ENCODE measurements around the gene ANKRD13D.

The ANKRD13D gene

DNA sequence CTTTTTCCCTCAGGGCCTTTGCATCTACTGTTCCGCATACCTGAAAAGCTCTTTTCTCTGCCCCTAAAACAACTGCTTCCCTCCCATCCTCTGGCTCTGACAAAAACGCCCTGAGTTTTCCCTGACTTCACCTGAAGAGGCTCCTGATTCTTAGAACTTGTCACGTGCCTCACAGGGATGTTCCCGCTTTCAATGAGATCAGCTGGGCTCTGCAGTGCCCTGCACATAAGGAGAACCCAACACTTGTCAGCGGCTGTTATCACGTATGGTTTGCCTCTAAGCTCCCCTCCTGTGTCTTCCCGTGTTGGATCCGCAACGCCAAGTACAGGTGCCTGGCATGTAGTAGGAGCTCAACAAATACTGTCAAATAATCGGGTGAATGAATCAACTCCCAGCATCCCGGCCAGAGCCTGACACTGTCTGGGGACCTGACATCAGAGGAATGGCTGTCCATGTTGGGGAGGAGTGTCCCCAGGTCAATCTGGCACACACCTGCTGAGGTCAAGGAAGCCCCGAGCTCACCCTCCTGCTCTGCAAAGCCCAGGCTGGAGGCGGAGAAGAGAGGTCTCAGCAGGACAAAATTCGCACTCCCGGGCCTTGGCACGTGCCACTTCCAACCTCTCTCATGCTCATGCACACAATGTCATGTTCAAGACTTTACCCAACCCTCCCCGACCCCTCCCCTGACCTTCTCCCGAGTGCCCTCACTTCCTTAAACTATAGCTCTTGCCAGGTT, 27.0 kb upstream of the ANKRD13D start:
- DNase-seq (ENCODE audit: low read depth), result no peak

DNA sequence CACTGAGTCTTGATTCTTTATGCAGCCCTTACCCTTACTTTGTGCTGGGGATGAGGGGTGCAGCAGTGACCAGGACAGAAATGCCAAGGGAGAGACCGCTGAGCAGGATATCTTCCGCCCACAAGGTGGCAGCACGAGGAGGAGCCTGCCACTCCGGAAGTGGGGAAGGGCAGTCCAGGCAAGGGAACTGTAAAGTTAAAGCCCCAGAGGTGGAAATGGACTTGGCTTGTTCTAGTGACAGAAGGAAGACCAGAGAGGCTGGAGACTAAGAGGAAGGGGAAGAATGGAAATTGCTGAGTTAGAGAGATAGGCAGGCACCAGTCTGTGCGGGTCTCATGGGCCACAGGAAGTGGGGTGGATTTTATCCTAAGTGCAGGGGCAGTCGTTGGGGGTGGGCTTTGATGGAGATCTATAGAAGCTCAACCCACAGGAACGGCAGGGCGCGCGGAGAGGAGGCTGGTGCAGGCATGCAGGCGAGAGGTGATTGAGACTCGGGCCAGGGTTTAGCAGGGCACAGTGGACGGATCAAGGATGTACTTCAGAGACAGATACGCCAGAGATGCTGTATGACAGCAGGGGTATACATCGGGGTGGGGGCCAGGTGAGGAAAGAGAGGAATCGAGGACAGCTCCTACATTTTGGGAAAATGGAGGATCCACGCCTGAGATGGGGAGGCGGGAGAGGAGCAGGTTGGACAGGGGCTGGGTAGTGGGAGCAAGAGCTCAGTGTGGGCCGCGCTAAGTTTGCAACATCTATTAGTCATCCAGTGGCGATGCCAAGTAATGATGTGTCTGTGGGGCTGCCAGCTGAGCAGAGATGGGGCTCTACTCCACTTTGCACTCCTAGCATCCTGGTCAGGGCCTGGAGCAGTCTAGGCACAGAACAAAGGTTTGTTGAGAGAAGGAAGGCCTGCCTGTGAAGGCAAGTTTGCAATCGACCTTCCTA, 26.1 kb upstream of the ANKRD13D start:
- DNase-seq (ENCODE audit: low read depth), result peak; percentile 62

DNA sequence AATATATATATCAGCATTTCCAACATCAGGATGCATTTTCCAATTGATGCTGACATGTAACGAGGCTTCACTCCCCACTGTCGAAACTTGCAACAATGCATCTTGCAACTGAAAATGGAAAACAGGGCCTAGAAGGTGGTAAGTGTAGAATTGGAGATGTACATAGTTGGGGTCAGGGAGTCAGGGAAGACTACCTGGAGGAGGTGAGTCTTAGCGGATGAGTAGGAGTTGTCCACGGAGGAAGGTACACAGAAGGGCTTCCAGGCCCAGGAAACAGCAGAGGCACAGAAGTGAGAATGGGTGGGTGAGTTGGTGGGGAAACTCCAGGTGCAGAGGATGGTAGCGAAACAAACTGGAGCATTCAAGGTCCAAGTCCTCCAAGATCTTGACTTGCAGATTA, 24.8 kb upstream of the ANKRD13D start:
- no peak for DNase-seq (ENCODE audit: low read depth)

DNA sequence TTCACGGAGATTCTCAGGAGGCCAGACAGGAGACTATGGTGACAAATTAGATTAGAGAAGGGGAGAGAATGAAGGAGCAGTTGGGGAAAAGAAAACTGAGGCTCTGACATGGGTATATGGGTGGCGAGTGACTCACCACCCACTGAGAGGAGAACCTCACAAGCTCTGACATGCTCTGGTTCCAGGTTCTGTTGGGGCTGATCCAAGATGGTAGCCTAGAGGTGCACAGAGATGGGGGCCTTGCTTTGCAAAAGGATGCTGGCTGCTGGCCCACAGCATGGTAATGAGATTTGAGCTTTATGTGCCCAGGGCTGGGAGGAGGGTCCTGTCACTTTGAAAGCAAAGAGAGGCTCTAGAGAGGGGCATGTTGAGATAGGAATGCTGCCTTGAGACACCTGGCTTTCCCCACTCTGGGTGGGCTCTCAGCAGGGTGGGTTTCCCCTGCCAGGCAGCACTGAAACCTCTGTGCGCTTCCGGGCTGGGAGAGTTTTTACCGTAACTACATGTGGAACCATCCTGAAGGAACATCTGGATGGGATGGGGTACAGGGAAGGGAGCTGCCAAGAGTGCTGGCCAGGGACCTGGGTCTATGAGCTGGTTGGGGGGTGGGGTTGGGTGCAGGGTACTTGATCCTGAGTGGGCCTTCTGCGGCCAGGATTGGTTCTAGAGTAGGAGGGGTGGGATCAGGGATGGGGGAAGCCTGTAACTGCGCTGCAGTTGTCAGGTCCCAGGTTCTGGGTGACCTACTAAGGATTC, 24.0 kb upstream of the ANKRD13D start:
- DNase-seq (ENCODE audit: low read depth), result no peak

DNA sequence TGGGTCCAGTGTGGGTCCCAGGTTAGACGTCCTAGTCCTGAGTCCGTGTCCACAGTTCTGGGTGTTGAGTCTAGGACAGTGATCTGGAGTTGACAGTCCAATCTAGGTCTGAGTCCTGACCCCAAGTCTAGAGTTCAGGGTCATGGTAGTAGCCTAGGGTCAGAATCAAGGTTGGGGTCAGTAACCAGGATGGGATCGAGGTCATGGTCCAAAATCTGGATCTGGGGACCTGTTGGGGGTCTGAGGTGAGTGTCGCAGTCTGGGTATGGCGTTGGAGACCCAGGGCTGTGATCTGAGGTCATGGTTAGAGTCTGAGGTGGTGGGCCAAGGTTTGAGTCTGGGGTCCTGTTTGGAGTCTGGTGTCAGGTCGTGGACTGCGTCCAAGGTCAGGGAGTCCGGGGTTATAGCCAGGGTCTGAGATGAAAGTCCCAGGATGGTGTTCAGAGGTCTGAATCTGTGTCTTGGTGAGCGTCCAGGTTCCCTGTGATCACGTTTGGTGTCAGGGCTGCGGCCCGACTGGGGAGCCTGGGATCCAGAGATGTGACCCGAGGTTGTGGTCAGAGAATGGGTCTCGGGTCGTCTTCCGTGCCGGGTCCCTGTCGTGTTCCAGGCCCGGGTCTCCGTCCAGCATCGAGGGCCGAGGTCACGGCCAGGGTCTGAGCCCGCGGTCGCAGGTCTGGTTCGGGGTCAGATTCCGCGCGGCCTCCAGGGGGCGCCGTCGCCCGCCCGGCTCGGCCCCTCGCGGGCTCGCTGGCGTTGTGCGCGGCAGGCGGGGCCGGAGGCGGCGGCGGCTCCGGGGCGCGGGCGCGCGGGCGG, 23.3 kb upstream of the ANKRD13D start:
- DNase-seq (ENCODE audit: low read depth), result peak; percentile 71

DNA sequence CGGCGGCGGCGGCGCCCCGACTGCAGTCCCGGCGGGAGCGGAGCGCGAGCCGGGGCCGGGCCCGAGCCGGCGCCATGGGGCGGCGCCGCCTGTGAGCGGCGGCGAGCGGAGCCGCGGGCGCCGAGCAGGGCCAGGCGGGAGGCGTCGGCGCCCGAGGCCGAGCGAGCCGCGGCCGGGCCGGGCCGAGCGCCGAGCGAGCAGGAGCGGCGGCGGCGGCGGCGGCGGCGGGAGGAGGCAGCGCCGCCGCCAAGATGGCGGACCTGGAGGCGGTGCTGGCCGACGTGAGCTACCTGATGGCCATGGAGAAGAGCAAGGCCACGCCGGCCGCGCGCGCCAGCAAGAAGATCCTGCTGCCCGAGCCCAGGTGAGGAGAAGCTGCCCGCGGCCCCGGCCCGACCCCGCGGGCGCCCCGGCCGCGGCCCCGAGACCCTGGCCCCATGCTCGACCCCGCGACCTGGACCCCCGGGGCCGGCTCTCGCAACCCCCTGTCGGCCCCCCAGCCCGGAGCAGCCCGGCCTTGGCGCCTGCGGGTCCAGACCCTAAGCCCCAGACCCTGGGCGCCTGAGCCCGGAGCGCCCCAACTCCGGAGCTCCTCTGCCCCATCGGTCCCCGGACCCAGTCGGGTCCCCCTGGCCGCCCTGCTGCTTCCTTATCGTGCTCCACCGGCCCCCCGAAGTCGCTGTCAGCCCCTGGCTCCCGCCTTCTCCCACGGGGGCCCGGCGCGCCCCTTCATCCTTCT, 22.5 kb upstream of the ANKRD13D start, which contains the start of gene GRK2:
Gene GRK2 (plus strand): TSS at position 25 of the 739 bp plus-strand sequence. CDS start 227 bp downstream, at position 252.
- no peak for DNase-seq (ENCODE audit: low read depth)

DNA sequence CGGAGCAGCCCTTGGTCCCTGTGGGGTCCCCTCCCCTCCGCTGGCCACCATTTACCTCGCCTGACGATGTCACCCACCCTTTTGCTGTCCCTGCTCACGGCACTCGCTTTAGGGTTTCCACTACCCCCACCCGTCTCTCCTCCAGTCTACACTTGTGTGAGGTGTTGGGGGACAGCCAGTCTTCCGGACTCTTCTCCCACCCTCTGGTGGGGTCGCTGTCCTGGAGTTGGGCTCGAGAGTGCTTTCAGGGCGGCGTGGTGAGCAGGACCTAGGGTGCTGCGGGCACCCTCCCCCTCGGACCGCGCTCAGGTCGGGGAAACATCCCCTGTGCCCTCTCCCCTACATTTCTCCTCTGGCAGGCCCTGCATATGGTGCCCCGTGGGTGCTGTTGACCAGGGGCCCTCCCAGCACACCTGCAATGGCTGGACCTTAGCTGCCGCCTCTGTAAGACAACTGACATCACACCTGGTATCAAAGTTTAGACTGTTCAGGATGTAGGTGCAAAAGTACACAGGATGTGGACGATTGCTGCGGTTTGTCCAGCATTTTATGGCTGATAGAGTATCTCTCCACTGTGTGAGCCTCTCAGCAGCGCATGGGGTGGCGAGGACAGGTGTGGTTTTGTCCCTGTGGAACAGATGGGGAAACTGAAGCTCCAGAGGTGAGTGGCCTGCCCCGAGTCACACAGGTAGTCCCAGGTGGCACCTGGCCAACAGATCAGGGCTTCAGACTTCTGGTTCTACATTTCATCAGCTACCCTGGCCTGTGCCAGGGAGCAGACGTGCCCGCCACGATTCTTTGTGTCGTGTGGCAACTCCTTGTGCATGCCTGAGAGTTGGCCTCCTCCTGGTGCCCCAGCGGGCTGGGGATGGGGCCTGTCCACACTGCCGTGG, 21.7 kb upstream of the ANKRD13D start:
- DNase-seq (ENCODE audit: low read depth), result no peak

DNA sequence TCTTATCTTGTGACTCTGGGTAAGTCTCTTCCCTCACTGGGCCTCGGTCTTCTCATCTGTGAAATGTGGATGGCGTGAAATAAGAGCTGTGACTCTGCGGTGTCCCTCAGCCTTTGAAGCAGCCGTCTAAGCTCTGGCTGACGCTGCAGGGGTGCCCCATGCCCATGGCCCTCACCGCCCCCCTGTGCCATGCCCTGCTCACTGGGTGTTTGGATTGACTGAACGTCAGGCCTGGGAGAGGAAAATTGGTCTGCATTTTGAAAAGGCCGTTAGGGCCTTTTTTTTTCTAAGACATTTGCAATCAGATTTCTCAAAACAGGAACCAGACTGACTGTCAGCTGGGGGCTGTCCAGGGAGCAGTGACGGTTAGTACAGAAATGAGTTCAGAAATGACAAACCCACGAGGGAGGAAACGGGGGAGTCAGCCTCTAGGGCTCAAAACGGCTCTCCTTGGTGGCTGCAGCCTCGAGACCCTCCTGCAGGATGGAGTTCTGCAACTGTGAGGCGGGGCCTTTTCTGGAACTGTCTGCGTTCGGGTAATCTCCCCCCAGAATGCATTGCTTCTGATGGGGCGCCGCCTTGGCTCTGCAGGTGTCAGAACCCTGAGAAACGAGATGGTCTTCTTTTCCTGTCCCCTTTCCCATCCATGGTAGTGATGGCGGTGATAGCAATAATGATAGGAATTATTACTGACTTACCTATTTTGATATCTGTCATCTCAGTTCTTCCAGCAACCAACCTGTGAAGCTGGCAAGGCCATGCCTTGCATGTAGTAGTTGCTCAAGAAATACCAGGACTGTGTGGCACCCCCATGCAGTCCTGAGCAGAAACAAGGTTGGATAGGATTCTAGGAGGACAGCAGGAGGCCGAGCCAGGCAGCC, 20.8 kb upstream of the ANKRD13D start:
- peak; percentile 51 for DNase-seq (ENCODE audit: low read depth)

DNA sequence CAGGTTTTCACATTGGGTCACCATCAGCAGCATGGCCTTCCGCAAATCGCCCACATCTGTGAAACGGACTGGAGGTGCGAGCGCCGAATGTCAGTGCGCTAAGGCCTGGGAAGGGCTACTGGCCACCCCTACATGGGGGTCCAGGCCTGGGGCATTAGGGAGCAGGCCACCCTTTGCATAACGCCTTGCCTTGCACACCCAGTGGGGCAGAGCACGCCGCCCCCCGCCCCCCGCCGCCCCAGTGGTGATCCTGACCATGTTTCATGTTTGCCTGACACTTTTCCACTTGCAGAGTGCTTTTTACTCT, 20.2 kb upstream of the ANKRD13D start:
- DNase-seq (ENCODE audit: low read depth), result no peak

DNA sequence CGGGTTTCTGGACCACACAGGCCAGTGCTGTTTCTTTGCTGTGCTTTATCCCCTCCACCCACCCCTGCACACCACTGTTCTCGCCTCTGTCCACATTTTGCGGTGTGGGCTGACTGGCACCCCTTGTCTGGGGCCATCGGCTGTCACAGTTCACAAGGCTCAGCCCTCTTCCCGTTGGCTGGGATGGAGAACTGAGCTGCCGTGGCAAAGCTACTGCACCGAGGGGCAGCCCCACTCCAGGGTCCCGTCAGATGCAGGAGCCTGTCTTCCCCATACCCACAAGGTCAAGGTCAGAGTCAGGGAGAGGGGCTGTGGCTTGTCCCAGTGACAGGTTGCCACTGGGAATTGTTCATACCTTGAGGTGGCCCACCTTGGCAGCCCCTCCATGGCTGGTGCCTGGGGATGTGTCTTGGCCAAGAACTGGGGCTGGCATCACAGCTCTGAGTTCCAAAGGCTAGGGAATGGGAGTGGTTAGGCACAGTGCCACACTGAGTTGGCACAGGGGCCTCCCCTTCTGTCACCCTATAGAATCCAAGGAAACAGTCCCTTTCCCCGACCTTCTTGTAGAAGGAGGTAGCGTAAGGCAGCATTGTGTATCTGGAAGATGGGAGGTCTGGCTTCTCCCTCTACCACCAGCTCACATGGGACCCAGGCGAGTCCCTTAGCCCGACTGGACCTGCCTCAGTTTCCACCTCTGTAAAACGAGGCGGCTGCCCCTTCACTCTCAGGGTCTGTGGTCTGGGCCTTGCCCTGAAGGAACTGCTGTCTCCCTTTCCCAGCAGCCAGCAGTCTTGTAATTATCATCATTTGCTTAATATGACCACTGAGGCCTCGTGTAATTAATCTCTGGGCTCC, 19.5 kb upstream of the ANKRD13D start:
- no peak for DNase-seq (ENCODE audit: low read depth)

DNA sequence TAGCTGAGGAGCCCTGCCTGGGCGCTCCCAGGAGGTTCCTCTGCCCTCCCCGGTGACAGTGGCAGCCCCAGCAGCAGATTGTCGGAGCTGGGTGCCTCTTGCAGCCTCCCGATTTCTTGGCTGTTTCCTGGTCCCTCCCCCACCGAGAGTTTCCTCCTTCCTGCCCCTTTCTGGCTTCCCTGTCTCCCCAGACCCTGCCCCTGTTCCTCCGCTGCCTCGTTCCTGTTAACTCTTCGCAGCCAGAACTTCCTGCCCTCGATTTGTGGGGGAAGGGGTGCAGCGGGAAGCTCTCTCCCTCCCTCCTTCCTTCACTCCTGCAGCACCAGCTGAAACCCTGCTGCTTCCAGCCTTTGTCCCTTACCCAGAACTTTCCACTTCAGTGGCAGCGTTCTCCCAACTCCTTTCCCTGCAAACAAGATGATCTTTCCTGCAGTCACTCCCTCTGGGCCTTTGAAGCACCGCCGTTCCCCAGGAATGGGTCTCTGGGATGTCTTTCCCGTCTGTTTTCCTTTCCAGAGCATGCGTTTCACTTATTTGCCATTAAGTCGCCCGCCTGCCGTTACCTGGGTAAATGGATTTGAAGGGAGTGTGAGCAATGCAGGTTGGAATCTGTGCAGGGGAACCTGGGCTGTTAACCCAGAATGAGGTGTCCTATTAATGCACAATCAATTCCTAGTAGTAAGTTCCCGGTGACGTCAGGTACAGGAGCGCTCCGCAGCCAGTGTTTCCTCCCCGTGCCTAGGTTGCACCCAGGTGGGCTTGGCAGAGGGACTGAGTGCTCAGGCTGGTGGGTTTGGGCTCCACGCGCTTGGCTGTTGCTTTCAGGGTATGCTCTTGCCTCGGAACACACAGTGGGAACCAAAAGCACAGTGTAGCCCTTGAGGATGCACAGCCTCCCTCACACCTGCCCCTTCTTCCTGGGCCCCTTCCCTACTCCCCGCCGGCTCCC, 18.6 kb upstream of the ANKRD13D start:
- DNase-seq (ENCODE audit: low read depth), result no peak

DNA sequence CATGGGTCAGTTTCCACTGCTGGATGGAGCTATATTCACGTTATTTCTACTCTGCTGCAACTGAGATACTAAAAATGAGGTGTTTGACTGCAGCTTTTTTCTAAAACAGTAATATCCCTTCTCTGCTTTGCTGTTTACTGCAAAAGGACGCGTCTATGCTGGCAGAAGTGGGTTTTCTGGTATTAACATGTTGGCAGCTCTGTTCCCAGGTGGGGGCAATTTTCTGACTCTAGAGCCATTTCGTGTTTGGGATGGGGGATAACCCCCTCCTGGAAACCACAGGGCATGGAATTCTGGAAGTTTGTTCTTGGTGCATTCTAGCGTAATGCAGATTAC, 17.9 kb upstream of the ANKRD13D start:
- DNase-seq (ENCODE audit: low read depth), result no peak

DNA sequence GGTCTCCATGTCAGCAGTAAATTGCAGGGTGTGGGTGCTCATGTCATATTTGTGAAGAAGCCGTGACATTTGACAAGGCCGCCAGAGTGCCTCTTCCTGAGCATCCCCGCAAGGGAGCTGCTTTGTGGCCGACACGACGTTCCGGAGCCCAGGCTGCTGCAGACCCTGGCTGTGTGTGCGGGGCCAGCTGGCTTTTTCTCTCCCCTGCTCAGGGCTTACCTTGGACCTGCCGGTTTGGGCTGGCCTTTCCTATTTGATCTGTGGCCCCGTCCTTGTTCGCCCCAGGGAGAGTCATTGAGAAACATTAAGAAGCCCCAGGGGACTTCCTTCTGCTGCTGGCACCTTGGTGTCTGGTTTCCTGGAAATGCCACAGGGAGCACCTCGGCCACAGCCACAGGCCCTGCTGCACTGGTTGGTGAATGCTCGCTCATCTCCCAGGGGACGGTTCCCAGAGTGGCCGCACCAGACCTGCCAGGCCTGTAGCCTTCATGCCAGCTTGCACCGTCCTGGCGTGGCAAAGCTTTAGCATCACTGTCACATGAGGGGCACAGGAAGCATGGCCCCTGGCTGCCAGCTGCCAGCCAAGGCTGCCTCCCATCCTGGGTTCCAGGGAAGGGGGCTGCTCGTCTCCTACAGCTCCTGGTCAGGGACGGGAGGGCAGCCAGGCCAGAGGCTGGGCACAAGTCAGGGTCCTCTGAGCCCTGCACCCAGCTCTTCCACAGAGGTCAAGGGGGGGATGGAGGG, 17.4 kb upstream of the ANKRD13D start:
- DNase-seq (ENCODE audit: low read depth), result peak; percentile 50

DNA sequence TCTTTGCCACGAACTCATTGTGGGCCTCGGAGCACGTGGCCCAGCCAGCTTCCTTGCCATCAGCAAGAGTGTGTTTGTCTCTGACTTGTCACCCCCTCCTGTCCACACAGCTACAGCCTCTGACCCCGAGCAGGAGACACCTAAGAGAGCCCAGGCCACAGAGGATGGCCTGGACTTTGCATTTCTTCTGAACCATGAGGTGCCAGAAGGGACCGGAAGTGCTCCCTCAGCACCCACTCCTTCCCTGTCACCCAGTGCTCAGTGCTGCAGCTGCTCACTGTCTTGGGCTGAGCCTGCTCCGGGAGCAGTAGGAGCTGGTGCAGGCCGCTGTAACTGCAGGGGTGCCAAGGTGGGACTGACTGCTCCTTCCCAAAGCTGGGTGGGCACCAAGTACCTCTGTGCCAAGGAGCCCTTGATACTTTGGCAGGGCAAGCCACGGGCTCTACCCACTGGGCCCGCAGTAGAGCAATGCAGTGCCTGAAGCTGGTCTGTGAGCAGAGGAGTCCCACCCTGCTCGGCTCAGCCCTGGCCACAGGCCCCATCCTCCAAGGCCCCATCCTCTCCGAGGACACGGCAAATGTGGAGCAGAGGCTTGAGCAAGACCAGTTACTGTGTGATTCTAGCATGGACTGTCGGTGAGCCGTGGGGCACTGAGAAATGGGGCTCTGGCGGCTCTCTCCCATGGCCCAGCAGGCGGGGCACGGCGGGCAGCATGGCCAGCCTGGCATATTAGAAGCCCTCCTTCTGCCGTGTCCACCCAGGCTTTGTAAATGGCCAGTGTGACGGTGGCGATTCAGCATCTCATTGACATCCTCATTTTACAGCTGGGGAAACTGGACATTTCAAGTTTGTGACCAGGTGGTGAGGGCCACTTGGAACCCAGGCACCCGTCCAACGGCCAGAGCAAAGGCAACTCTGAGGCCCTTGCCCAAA, 16.5 kb upstream of the ANKRD13D start:
- no peak for DNase-seq (ENCODE audit: low read depth)

All from stimulated activated CD8-positive, alpha-beta memory T cell treated with anti-CD3 and anti-CD28 coated beads, Interleukin-4, amount 100 ng/mL, for 24 hours (primary cell).